H1 (cell line): Measurements from ENCODE around the gene CHRNA9. TPM values are rescaled to one million over a fixed set of nuclear protein-coding genes. Genes with fewer than 3 reads are reported as not detected.

Experiments used
- CTCF ChIA-PET: fragments of 300-600 bp; sonication (Branson Sonifier 250); formaldehyde crosslinking; loops from one replicate; lab custom pipeline; 2021; ENCODE audit not compliant: partially characterized antibody; lab: Charles Lee
- POLR2A ChIA-PET: fragments of 300-600 bp; sonication (Branson Sonifier 250); formaldehyde crosslinking; loops from one replicate; lab custom pipeline; 2021; ENCODE audit warnings: inconsistent platforms; ENCODE audit not compliant: partially characterized antibody; lab: Charles Lee
- DNase-seq, 2 experiments: peaks; one replicate each; pipeline versions ENCODE4 v3.0.0 to v3.0.0-alpha.2; 2010 to 2022; ENCODE audit warnings: low spot score in 2 of 2, low read depth in 1 of 2, mixed read lengths in 1 of 2
- FAIRE-seq: peaks from 2 replicates; lab custom pipeline; 2011; peaks lifted over from hg19 to GRCh38; lab: Jason Lieb, UNC
- H2AFZ ChIP-seq: 2 replicates; pipeline ENCODE4 v1.8.1; 2012; ENCODE audit warnings: low read length, inconsistent platforms
- H2AK5ac ChIP-seq: 2 replicates; pipeline ENCODE4 v1.6.1; 2013; ENCODE audit warnings: low read depth, low read length
- H2BK120ac ChIP-seq: replicated peaks from 2 replicates; pipeline ENCODE3; 2013; ENCODE audit warnings: low read depth, low read length, inconsistent platforms
- H2BK12ac ChIP-seq: 2 replicates; pipeline ENCODE4 v1.6.1; 2013; ENCODE audit warnings: low read depth, low read length
- H2BK15ac ChIP-seq: 2 replicates; pipeline ENCODE4 v1.6.1; 2013; ENCODE audit warnings: low read length
- H2BK20ac ChIP-seq: 2 replicates; pipeline ENCODE4 v1.6.1; 2013; ENCODE audit warnings: low read length
- H2BK5ac ChIP-seq: 2 replicates; pipeline ENCODE4 v1.6.1; 2013; ENCODE audit warnings: low read depth, low read length
- H3K14ac ChIP-seq: 2 replicates; pipeline ENCODE4 v1.6.1; 2013; ENCODE audit warnings: inconsistent platforms; ENCODE audit not compliant: insufficient read length
- H3K18ac ChIP-seq: 2 replicates; pipeline ENCODE4 v1.6.1; 2013; ENCODE audit warnings: low read length; ENCODE audit errors: extremely low read depth
- H3K23ac ChIP-seq: 2 replicates; pipeline ENCODE4 v1.6.1; 2013; ENCODE audit warnings: inconsistent platforms; ENCODE audit not compliant: insufficient read length
- H3K23me2 ChIP-seq: 2 replicates; pipeline ENCODE4 v1.6.1; 2013; ENCODE audit warnings: low read depth, low read length
- H3K27ac ChIP-seq: 2 replicates; pipeline ENCODE4 v1.6.1; 2011; ENCODE audit warnings: low read depth, low read length, inconsistent platforms
- H3K27me3 ChIP-seq, 4 experiments: replicated peaks in 1 of 4; 1 replicate in 1 of 4; 2 replicates in 3 of 4; pipeline versions ENCODE4 v1.6.1 to v1.8.1; 2011 to 2013; ENCODE audit warnings: low read length in 3 of 4, mild to moderate bottlenecking in 3 of 4, inconsistent platforms in 2 of 4, mixed read lengths in 2 of 4, moderate library complexity in 1 of 4; ENCODE audit not compliant: control insufficient read depth in 3 of 4, insufficient read depth in 3 of 4; ENCODE audit errors: extremely low read depth in 1 of 4
- H3K36me3 ChIP-seq, 4 experiments: 2 replicates each; pipeline versions ENCODE4 v1.6.1 to v1.8.1; 2011 to 2013; ENCODE audit warnings: mild to moderate bottlenecking in 4 of 4, low read length in 3 of 4, moderate library complexity in 2 of 4, control low read depth in 1 of 4, inconsistent platforms in 1 of 4; ENCODE audit not compliant: insufficient read depth in 4 of 4, control insufficient read depth in 2 of 4
- H3K4ac ChIP-seq: replicated peaks from 2 replicates; pipeline ENCODE3; 2013; ENCODE audit warnings: low read length, low read depth, mixed read lengths, inconsistent platforms; ENCODE audit not compliant: insufficient read length
- H3K4me1 ChIP-seq, 4 experiments: replicated peaks in 1 of 4; 1 replicate in 1 of 4; 2 replicates in 3 of 4; pipeline versions ENCODE4 v1.6.1 to v1.8.1; 2011 to 2013; ENCODE audit warnings: low read length in 3 of 4, inconsistent platforms in 2 of 4, mixed read lengths in 1 of 4; ENCODE audit not compliant: insufficient read depth in 4 of 4, control insufficient read depth in 3 of 4
- H3K4me2 ChIP-seq, 2 experiments: 2 replicates each; pipeline versions ENCODE4 v1.6.1 to v1.8.1; 2011 to 2013; ENCODE audit warnings: low read depth in 2 of 2, low read length in 2 of 2, control low read depth in 1 of 2, inconsistent platforms in 1 of 2, mild to moderate bottlenecking in 1 of 2; ENCODE audit not compliant: insufficient read depth in 1 of 2
- H3K4me3 ChIP-seq, 4 experiments: fragments of 200-600, 300-600 bp in 1 of 4; sonication (generic), shearing (Covaris generic), sonication (Bioruptor Twin) in 1 of 4; 2 replicates each; pipeline versions ENCODE4 v1.5.1 to v1.8.1; 2011 to 2016; ENCODE audit warnings: low read length in 4 of 4, low read depth in 3 of 4, control low read depth in 2 of 4, inconsistent platforms in 2 of 4, mild to moderate bottlenecking in 2 of 4, mixed read lengths in 1 of 4, moderate library complexity in 1 of 4; ENCODE audit not compliant: insufficient read depth in 2 of 4; ENCODE audit errors: extremely low read depth in 1 of 4
- H3K56ac ChIP-seq: replicated peaks from 2 replicates; pipeline ENCODE3; 2013; ENCODE audit warnings: low read depth, mild to moderate bottlenecking, mixed read lengths, low read length, inconsistent platforms; ENCODE audit not compliant: insufficient read length
- H3K79me1 ChIP-seq: 2 replicates; pipeline ENCODE4 v1.6.1; 2013; ENCODE audit warnings: low read depth, low read length, control low read depth
- H3K79me2 ChIP-seq, 2 experiments: 2 replicates each; pipeline versions ENCODE4 v1.6.1 to v1.8.1; 2012 to 2013; ENCODE audit warnings: low read length in 2 of 2, mild to moderate bottlenecking in 2 of 2, inconsistent platforms in 1 of 2; ENCODE audit not compliant: insufficient read depth in 2 of 2, control insufficient read depth in 1 of 2
- H3K9ac ChIP-seq, 4 experiments: replicated peaks in 1 of 4; 1 replicate in 1 of 4; 2 replicates in 3 of 4; pipeline versions ENCODE4 v1.6.1 to v1.8.1; 2011 to 2013; ENCODE audit warnings: low read depth in 3 of 4, low read length in 3 of 4, control low read depth in 2 of 4, mild to moderate bottlenecking in 2 of 4, moderate library complexity in 2 of 4, inconsistent platforms in 1 of 4; ENCODE audit errors: extremely low read depth in 1 of 4
- H3K9me3 ChIP-seq, 2 experiments: 2 replicates each; pipeline versions ENCODE4 v1.6.1 to v1.8.1; 2012 to 2013; ENCODE audit warnings: mild to moderate bottlenecking in 2 of 2, moderate library complexity in 2 of 2, control low read depth in 1 of 2, inconsistent platforms in 1 of 2, low read depth in 1 of 2, low read length in 1 of 2, mixed read lengths in 1 of 2; ENCODE audit not compliant: insufficient read depth in 2 of 2
- H4K20me1 ChIP-seq, 2 experiments: replicated peaks in 1 of 2; 2 replicates each; pipeline versions ENCODE3 to v1.8.1; 2011 to 2013; ENCODE audit warnings: inconsistent platforms in 2 of 2, low read length in 2 of 2, mild to moderate bottlenecking in 1 of 2; ENCODE audit not compliant: insufficient read depth in 2 of 2, control insufficient read depth in 1 of 2
- H4K5ac ChIP-seq: 2 replicates; pipeline ENCODE4 v1.6.1; 2013; ENCODE audit warnings: low read length, low read depth, mixed read lengths, inconsistent platforms; ENCODE audit not compliant: insufficient read length
- H4K8ac ChIP-seq: 2 replicates; pipeline ENCODE4 v1.8.0; 2013; ENCODE audit warnings: mild to moderate bottlenecking, moderate library complexity, low read length, inconsistent platforms; ENCODE audit not compliant: insufficient read depth; ENCODE audit errors: extremely low read depth
- H4K91ac ChIP-seq: replicated peaks from 2 replicates; pipeline ENCODE3; 2013; ENCODE audit warnings: low read length, mixed read lengths, inconsistent platforms; ENCODE audit not compliant: insufficient read length
- BRCA1 ChIP-seq: IDR thresholded peaks from 2 replicates; pipeline ENCODE4 v1.6.1; 2012; ENCODE audit warnings: low read depth, low read length, improper control_type of control experiment
- CBX8 ChIP-seq: fragments of 300-800, 300-1000 bp; sonication (generic); IDR thresholded peaks from 2 replicates; pipeline ENCODE4 v1.7.1; 2016; ENCODE audit warnings: low read depth, low read length, borderline replicate concordance
- CREB1 ChIP-seq: IDR thresholded peaks from 2 replicates; pipeline ENCODE4 v1.6.1; 2012; ENCODE audit warnings: inconsistent platforms
- JUND ChIP-seq: IDR thresholded peaks from 2 replicates; pipeline ENCODE4 v1.6.1; 2011; ENCODE audit warnings: mild to moderate bottlenecking, improper control_type of control experiment, low read length
- POLR2A ChIP-seq, 2 experiments: IDR thresholded peaks; 1 replicate in 1 of 2; 2 replicates in 1 of 2; pipeline ENCODE4 v1.6.1; 2011; ENCODE audit warnings: low read depth in 2 of 2, low read length in 2 of 2, mild to moderate bottlenecking in 2 of 2; ENCODE audit errors: control extremely low read depth in 1 of 2
- POU5F1 ChIP-seq: IDR thresholded peaks from 2 replicates; pipeline ENCODE4 v1.6.1; 2011; ENCODE audit warnings: low read depth, mild to moderate bottlenecking, low read length, moderate library complexity
- RBBP5 ChIP-seq: IDR thresholded peaks from 2 replicates; pipeline ENCODE4 v1.7.1; 2012; ENCODE audit warnings: low read depth, mild to moderate bottlenecking, inconsistent platforms, low read length, moderate library complexity, borderline replicate concordance
- SP2 ChIP-seq: IDR thresholded peaks from 2 replicates; pipeline ENCODE4 v1.6.1; 2012; ENCODE audit warnings: mild to moderate bottlenecking, low read length, inconsistent platforms
- SP4 ChIP-seq: IDR thresholded peaks from 2 replicates; pipeline ENCODE4 v1.6.1; 2012; ENCODE audit warnings: low read length, inconsistent platforms
- TAF1 ChIP-seq: IDR thresholded peaks from 2 replicates; pipeline ENCODE4 v1.6.1; 2011; ENCODE audit warnings: mild to moderate bottlenecking, low read depth, low read length
- WGBS, 2 experiments: shearing (Covaris generic) in 1 of 2; methylation state at CpG; one replicate each; pipeline versions ENCODE4 v1.1.6 to v1.1.7; 2013 to 2015; ENCODE audit warnings: low lambda C conversion rate in 2 of 2, mixed read lengths in 2 of 2, inconsistent platforms in 1 of 2, low coverage in 1 of 2, missing lambda C conversion rate in 1 of 2; ENCODE audit not compliant: insufficient replicate concordance in 2 of 2, insufficient coverage in 1 of 2, insufficient read length in 1 of 2; ENCODE audit errors: extremely low coverage in 1 of 2, missing lambda C conversion rate in 1 of 2; 5-methylcytosine and 5-hydroxymethylcytosine counted together
- polyA plus RNA-seq, 7 experiments: library from polyadenylated mRNA; depleted of rRNA in 3 of 7; stranded (reverse) in 5 of 7; unstranded in 2 of 7; fragments of >200 nt in 5 of 7; fragments of 200-250 nt in 2 of 7; gene quantifications; 1 replicate in 5 of 7; 2 replicates in 1 of 7; 4 replicates in 1 of 7; pipeline versions ENCODE4 v1.2.1 to v1.2.3, GENCODE V29; 2011 to 2013; ENCODE audit warnings: missing spikeins in 2 of 7, mixed read lengths in 2 of 7
- total RNA-seq: library from RNA; stranded (reverse); fragmentation: NEBNext Ultra II Directional; extraction: Animal tissue kit (Norgen Biotek cat#: 25700); gene quantifications from 2 replicates; pipeline ENCODE4 v1.2.1, GENCODE V29; 2021
- TF ChIP-seq, protein P1 (sequence below): IDR thresholded peaks from 2 replicates; pipeline ENCODE4 v1.6.1; 2011; ENCODE audit warnings: low read depth, mild to moderate bottlenecking, low read length; ENCODE audit not compliant: insufficient read depth
- TF ChIP-seq, protein P2 (sequence below), 3 experiments: IDR thresholded peaks; 1 replicate in 2 of 3; 2 replicates in 1 of 3; pipeline versions ENCODE4 v1.5.1 to v1.6.1; 2011; ENCODE audit warnings: low read length in 3 of 3, mild to moderate bottlenecking in 3 of 3, inconsistent platforms in 2 of 3, low read depth in 1 of 3, moderate library complexity in 1 of 3; ENCODE audit not compliant: insufficient read depth in 1 of 3; ENCODE audit errors: control extremely low read depth in 1 of 3

Gene CHRNA9
- total and polyA plus RNA-seq, 2 of the 8 experiments (the other 6 are each of a cell fraction or from before 2014, with no cell fraction given): 1.4 to 3.3 TPM

- no peak for FAIRE-seq
- Histone ChIP-seq H3K4me2 (no peak overlapping the region), H3K36me3 (no peaks in the 10 kb centered on the region), H2BK20ac (no peak overlapping the region), H4K91ac (no peak overlapping the region), H2BK15ac (no peak overlapping the region), H4K20me1 (no peaks in the 10 kb centered on the region), H3K14ac (no peak overlapping the region), H3K9me3 (no peaks in the 10 kb centered on the region), H4K8ac (no peak overlapping the region), H3K79me2 (no peaks in the 10 kb centered on the region), H3K23ac (no peak overlapping the region), H3K27ac (no peak overlapping the region), H3K79me1 (no peaks in the 10 kb centered on the region), H2AK5ac (no peak overlapping the region), H4K5ac (no peak overlapping the region), H3K9ac (no peak overlapping the region), H3K4me1 (peaks cover 0 to 8% (median 2%) of the 10 kb centered on the region in 4 experiments; a peak in 1 of 7 replicates), H3K56ac (no peak overlapping the region), H3K23me2 (no peaks in the 10 kb centered on the region), H2BK12ac (no peak overlapping the region), H2AFZ (no peak overlapping the region), H2BK120ac (no peak overlapping the region), H3K18ac (no peak overlapping the region), H2BK5ac (no peak overlapping the region), H3K27me3 (no peaks in the 10 kb centered on the region), H3K4ac (no peak overlapping the region), H3K4me3 (no peak overlapping the region)
- DNase-seq: no peak
- WGBS, 2 experiments: 47% methylated on average over 2 of the region's 2 CpGs; no CpG with 5 or more reads in 1 of the 2 experiments
- ChIA-PET CTCF (interaction anchor here (0.8 to 2.1 kb wide), 4 partner anchors 10 to 53 kb away, joined by 3 to 6 read pairs (median 4); no protein-coding TSS in a partner anchor), POLR2A (no interaction called here)
- TF ChIP-seq, protein P1, sequence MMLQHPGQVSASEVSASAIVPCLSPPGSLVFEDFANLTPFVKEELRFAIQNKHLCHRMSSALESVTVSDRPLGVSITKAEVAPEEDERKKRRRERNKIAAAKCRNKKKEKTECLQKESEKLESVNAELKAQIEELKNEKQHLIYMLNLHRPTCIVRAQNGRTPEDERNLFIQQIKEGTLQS: no peak
- TF ChIP-seq JUND (no peak), SP2 (no peak), CBX8 (no peak), SP4 (no peak), CREB1 (no peak), BRCA1 (no peak), RBBP5 (no peak), TAF1 (no peak), POU5F1 (no peak), POLR2A (IDR thresholded peaks at IDR 0.05; ENCODE audit: control extremely low read depth in 1 of 2, low read depth in 2 of 2, low read length in 2 of 2) (no peak)
- TF ChIP-seq, protein P2, sequence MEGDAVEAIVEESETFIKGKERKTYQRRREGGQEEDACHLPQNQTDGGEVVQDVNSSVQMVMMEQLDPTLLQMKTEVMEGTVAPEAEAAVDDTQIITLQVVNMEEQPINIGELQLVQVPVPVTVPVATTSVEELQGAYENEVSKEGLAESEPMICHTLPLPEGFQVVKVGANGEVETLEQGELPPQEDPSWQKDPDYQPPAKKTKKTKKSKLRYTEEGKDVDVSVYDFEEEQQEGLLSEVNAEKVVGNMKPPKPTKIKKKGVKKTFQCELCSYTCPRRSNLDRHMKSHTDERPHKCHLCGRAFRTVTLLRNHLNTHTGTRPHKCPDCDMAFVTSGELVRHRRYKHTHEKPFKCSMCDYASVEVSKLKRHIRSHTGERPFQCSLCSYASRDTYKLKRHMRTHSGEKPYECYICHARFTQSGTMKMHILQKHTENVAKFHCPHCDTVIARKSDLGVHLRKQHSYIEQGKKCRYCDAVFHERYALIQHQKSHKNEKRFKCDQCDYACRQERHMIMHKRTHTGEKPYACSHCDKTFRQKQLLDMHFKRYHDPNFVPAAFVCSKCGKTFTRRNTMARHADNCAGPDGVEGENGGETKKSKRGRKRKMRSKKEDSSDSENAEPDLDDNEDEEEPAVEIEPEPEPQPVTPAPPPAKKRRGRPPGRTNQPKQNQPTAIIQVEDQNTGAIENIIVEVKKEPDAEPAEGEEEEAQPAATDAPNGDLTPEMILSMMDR (IDR thresholded peaks at IDR 0.05; ENCODE audit: control extremely low read depth in 1 of 3, insufficient read depth in 1 of 3, low read depth in 1 of 3, low read length in 3 of 3): no peak
These were observed 43.5 kb downstream of the CHRNA9 start for GRCh38 chr4:40378619-40379018.
